Measurements from ENCODE around the gene SASS6. TPM values are rescaled to one million over a fixed set of nuclear protein-coding genes. Genes with fewer than 3 reads are reported as not detected.

SASS6 gene
- total RNA-seq, 1 experiment from 2014 or later, result 10.1 TPM

- DNase-seq, result no peak
- H3K27me3 ChIP-seq (replicated peaks; ENCODE audit: control insufficient read depth, insufficient read depth, low read length), result no peaks in the 10 kb centered on the region
- peaks cover 13% of the 10 kb centered on the region for H3K4me1 Mint-ChIP-seq (ENCODE audit: low read depth, unreplicated experiment)
- BruUV-seq (replicated peaks), result no TSS peak
- H3K4me3 ChIP-seq (ENCODE audit: low read depth, low read length), result no peak overlapping the region
- peak overlapping the region; percentile 33 for H3K27ac Mint-ChIP-seq (ENCODE audit: unreplicated experiment)
- peaks cover 33% of the 10 kb centered on the region for H3K36me3 Mint-ChIP-seq (ENCODE audit: insufficient read depth, unreplicated experiment)
- ChIA-PET POLR2A (no interaction called here), CTCF (no interaction called here)
- no peak for TF ChIP-seq CTCF (IDR thresholded peaks at IDR 0.05; ENCODE audit: insufficient read depth in 1 of 2, low read depth in 1 of 2, low read length in 1 of 2, severe bottlenecking in 1 of 2, unreplicated experiment in 1 of 2)
- intact Hi-C loops (cut with micrococcal nuclease; ENCODE audit: unreplicated experiment), result no loop called here
- no peaks in the 10 kb centered on the region for H3K27me3 Mint-ChIP-seq (ENCODE audit: insufficient read depth, unreplicated experiment)
- no peaks in the 10 kb centered on the region for H3K4me1 ChIP-seq
- no peaks in the 10 kb centered on the region for H3K9me3 Mint-ChIP-seq (ENCODE audit: unreplicated experiment)
- no peak overlapping the region for H3K4me3 Mint-ChIP-seq (ENCODE audit: unreplicated experiment)
- H3K36me3 ChIP-seq (ENCODE audit: control insufficient read depth, insufficient read depth, low read length), result no peaks in the 10 kb centered on the region
- no peaks in the 10 kb centered on the region for H3K9me3 ChIP-seq
Observed at GRCh38 chr1:100145116-100145515, 12.4 kb upstream of the SASS6 start.

GRCh38 chr1:100142343-100142742 is 9.6 kb upstream of the SASS6 start:
- DNase-seq, result no peak
- Mint-ChIP-seq H3K36me3 (ENCODE audit: insufficient read depth, unreplicated experiment) (peaks cover 46% of the 10 kb centered on the region), H3K27ac (ENCODE audit: unreplicated experiment) (no peak overlapping the region), H3K27me3 (ENCODE audit: insufficient read depth, unreplicated experiment) (no peaks in the 10 kb centered on the region), H3K4me1 (ENCODE audit: low read depth, unreplicated experiment) (peaks cover 13% of the 10 kb centered on the region), H3K9me3 (ENCODE audit: unreplicated experiment) (no peaks in the 10 kb centered on the region), H3K4me3 (ENCODE audit: unreplicated experiment) (no peak overlapping the region)
- Histone ChIP-seq H3K4me3 (ENCODE audit: low read depth, low read length) (no peak overlapping the region), H3K36me3 (ENCODE audit: control insufficient read depth, insufficient read depth, low read length) (no peaks in the 10 kb centered on the region), H3K9me3 (no peaks in the 10 kb centered on the region), H3K27me3 (replicated peaks; ENCODE audit: control insufficient read depth, insufficient read depth, low read length) (no peaks in the 10 kb centered on the region), H3K4me1 (no peaks in the 10 kb centered on the region)
- ChIA-PET POLR2A (no interaction called here), CTCF (no interaction called here)
- intact Hi-C loops (cut with micrococcal nuclease; ENCODE audit: unreplicated experiment), result no loop called here
- no peak for TF ChIP-seq CTCF (IDR thresholded peaks at IDR 0.05; ENCODE audit: insufficient read depth in 1 of 2, low read depth in 1 of 2, low read length in 1 of 2, severe bottlenecking in 1 of 2, unreplicated experiment in 1 of 2)
- BruUV-seq (replicated peaks), result no TSS peak

- POLR2A ChIA-PET, result no interaction called here
- Mint-ChIP-seq H3K4me3 (ENCODE audit: unreplicated experiment) (no peak overlapping the region), H3K27me3 (ENCODE audit: insufficient read depth, unreplicated experiment) (no peaks in the 10 kb centered on the region), H3K36me3 (ENCODE audit: insufficient read depth, unreplicated experiment) (peaks cover 46% of the 10 kb centered on the region), H3K9me3 (ENCODE audit: unreplicated experiment) (no peaks in the 10 kb centered on the region), H3K4me1 (ENCODE audit: low read depth, unreplicated experiment) (peaks cover 13% of the 10 kb centered on the region), H3K27ac (ENCODE audit: unreplicated experiment) (no peak overlapping the region)
- H3K4me3 ChIP-seq (ENCODE audit: low read depth, low read length), result no peak overlapping the region
- BruUV-seq (replicated peaks), result no TSS peak
- no peak for DNase-seq
- H3K36me3 ChIP-seq (ENCODE audit: control insufficient read depth, insufficient read depth, low read length), result no peaks in the 10 kb centered on the region
- H3K9me3 ChIP-seq, result no peaks in the 10 kb centered on the region
- TF ChIP-seq CTCF (IDR thresholded peaks at IDR 0.05; ENCODE audit: insufficient read depth in 1 of 2, low read depth in 1 of 2, low read length in 1 of 2, severe bottlenecking in 1 of 2, unreplicated experiment in 1 of 2), result no peak
- no peaks in the 10 kb centered on the region for H3K27me3 ChIP-seq (replicated peaks; ENCODE audit: control insufficient read depth, insufficient read depth, low read length)
- intact Hi-C loops (cut with micrococcal nuclease; ENCODE audit: unreplicated experiment), result no loop called here
- no peaks in the 10 kb centered on the region for H3K4me1 ChIP-seq
- CTCF ChIA-PET, result no interaction called here
Observed at GRCh38 chr1:100141192-100141591, 8.5 kb upstream of the SASS6 start.
